GM12892 (cell line): ENCODE results near the gene ZNF267.

Source experiments
- POLR2A ChIP-seq: IDR thresholded peaks from 2 replicates; pipeline ENCODE4 v1.6.1; 2011; ENCODE audit warnings: low read depth, low read length, control low read depth
- TAF1 ChIP-seq: IDR thresholded peaks from 2 replicates; pipeline ENCODE4 v1.6.1; 2011; ENCODE audit warnings: low read depth, mild to moderate bottlenecking, control low read depth, low read length, borderline replicate concordance

DNA sequence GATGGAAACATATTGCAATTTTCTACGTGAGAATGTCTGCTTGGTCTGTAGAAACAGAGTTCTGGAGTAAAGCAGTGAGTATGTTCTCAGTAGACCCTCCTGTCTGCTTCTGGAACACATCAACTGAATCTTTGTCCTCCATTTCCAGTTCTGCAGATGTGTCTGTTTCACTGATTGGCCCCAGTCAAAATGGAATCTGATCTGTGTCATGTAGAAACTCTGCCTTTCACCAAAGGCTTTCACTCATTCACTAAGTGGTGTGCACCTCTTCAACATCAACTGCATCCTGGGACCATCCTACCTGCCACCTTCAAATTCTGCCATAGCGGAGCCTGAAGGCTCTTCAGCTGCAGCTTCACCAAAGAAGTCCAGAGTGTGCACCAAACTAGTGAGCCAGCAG, 2.8 kb upstream of the ZNF267 start:
- TF ChIP-seq TAF1 (no peak), POLR2A (no peak)
